ENCODE data around the gene ACSL5.

GRCh38 chr10:112465299-112465883 is 91.5 kb downstream of the ACSL5 start:
- TF ChIP-seq POLR2A (IDR thresholded peaks at IDR 0.05; ENCODE audit: low read length) = no peak
- no peak for TF ChIP-seq GATA1 (IDR thresholded peaks at IDR 0.05; ENCODE audit: low read depth, low read length)

Measured in erythroblast (primary cell).